MCF 10A (cell line): ENCODE results near the gene KIF6. TPM values are rescaled to one million over a fixed set of nuclear protein-coding genes. Genes with fewer than 3 reads are reported as not detected.

Source experiments
- BruUV-seq: library from RNA; stranded (reverse); fragments of 400-500 nt; replicated peaks from 2 replicates; lab custom pipeline; 2021; lab: Mats Ljungman, UMichigan
- CTCF ChIA-PET: fragments of 300-600 bp; sonication (Branson Sonifier 250); formaldehyde crosslinking; extraction: SDS; loops from one replicate; lab custom pipeline; 2021; ENCODE audit warnings: antibody characterized with exemption, inconsistent platforms; lab: Yijun Ruan, JAX
- POLR2A ChIA-PET: fragments of 300-600, 350-650 bp; sonication (Branson Sonifier 250); formaldehyde crosslinking; extraction: SDS; loops from one replicate; lab custom pipeline; 2020; ENCODE audit warnings: antibody characterized with exemption, inconsistent platforms; lab: Yijun Ruan, JAX
- DNase-seq: peaks from one replicate; pipeline ENCODE4 v3.0.0-alpha.2; 2018; ENCODE audit not compliant: unreplicated experiment
- H3K27ac Mint-ChIP-seq: one replicate; pipeline ENCODE4 v1.8.0; 2022; ENCODE audit warnings: mild to moderate bottlenecking, low read depth, mixed read lengths; ENCODE audit not compliant: unreplicated experiment
- H3K27me3 Mint-ChIP-seq: one replicate; pipeline ENCODE4 v1.8.0; 2022; ENCODE audit warnings: mixed read lengths; ENCODE audit not compliant: insufficient read depth, unreplicated experiment
- H3K36me3 Mint-ChIP-seq: one replicate; pipeline ENCODE4 v1.8.0; 2022; ENCODE audit warnings: mild to moderate bottlenecking, moderate library complexity, mixed read lengths; ENCODE audit not compliant: insufficient read depth, unreplicated experiment
- H3K4me1 Mint-ChIP-seq: one replicate; pipeline ENCODE4 v1.8.0; 2022; ENCODE audit warnings: mixed read lengths; ENCODE audit not compliant: insufficient read depth, unreplicated experiment
- H3K4me3 Mint-ChIP-seq: one replicate; pipeline ENCODE4 v1.8.0; 2022; ENCODE audit warnings: mild to moderate bottlenecking, moderate library complexity, mixed read lengths; ENCODE audit not compliant: unreplicated experiment
- H3K9me3 Mint-ChIP-seq: one replicate; pipeline ENCODE4 v1.8.0; 2022; ENCODE audit warnings: mixed read lengths; ENCODE audit not compliant: unreplicated experiment
- CTCF ChIP-seq: fragments of 200-600 bp; IDR thresholded peaks from one replicate; pipeline ENCODE4 v1.8.0; 2022; ENCODE audit warnings: antibody characterized with exemption, mild to moderate bottlenecking; ENCODE audit not compliant: unreplicated experiment
- intact Hi-C: fragments of 100-400 bp; cut with micrococcal nuclease; formaldehyde crosslinking; loops from 2 replicates; pipeline ENCODE4 v1.14.1; 2022
- total RNA-seq: library from RNA; stranded (reverse); gene quantifications from 2 replicates; pipeline ENCODE4 v1.2.3, GENCODE V29; 2022

KIF6 gene
- total RNA-seq, 1 experiment from 2014 or later: 0.91 TPM

GRCh38 chr6:39421383-39422225, 303.6 kb downstream of the KIF6 start:
- intact Hi-C loops: no loop called here

GRCh38 chr6:39420300-39421265, 304.6 kb downstream of the KIF6 start:
- no peak for DNase-seq
- H3K27ac Mint-ChIP-seq: no peak overlapping the region
- peaks cover 5% of the 10 kb centered on the region for H3K36me3 Mint-ChIP-seq
- intact Hi-C loops: no loop called here
- H3K4me1 Mint-ChIP-seq: peaks cover 37% of the 10 kb centered on the region
- CTCF ChIA-PET: no interaction called here
- POLR2A ChIA-PET: no interaction called here
- H3K27me3 Mint-ChIP-seq: no peaks in the 10 kb centered on the region
- H3K4me3 Mint-ChIP-seq: no peak overlapping the region
- no peak for TF ChIP-seq CTCF
- no peaks in the 10 kb centered on the region for H3K9me3 Mint-ChIP-seq
- BruUV-seq: no TSS peak

More at GRCh38 chr6:39421383-39422225, 303.6 kb downstream of the KIF6 start:
- no peaks in the 10 kb centered on the region for H3K9me3 Mint-ChIP-seq
- DNase-seq: peak; percentile 39
- no peak for TF ChIP-seq CTCF
- CTCF ChIA-PET: no interaction called here
- H3K27me3 Mint-ChIP-seq: no peaks in the 10 kb centered on the region
- POLR2A ChIA-PET: interaction anchor here (0.6 kb wide), 1 partner anchor 17 kb away, joined by 3 read pairs; no protein-coding TSS in a partner anchor
- H3K4me3 Mint-ChIP-seq: no peak overlapping the region
- H3K36me3 Mint-ChIP-seq: no peaks in the 10 kb centered on the region
- BruUV-seq: no TSS peak
- H3K4me1 Mint-ChIP-seq: peaks cover 34% of the 10 kb centered on the region
- peak overlapping the region; percentile 25 for H3K27ac Mint-ChIP-seq

- H3K36me3 Mint-ChIP-seq: peaks cover 5% of the 10 kb centered on the region
- ChIA-PET CTCF (no interaction called here), POLR2A (interaction anchor here (0.6 kb wide), 1 partner anchor 203 kb away, joined by 4 read pairs; no protein-coding TSS in a partner anchor)
- H3K27me3 Mint-ChIP-seq: no peaks in the 10 kb centered on the region
- H3K4me3 Mint-ChIP-seq: no peak overlapping the region
- no peak overlapping the region for H3K27ac Mint-ChIP-seq
- DNase-seq: no peak
- H3K9me3 Mint-ChIP-seq: no peaks in the 10 kb centered on the region
- BruUV-seq: no TSS peak
- intact Hi-C loops: no loop called here
- H3K4me1 Mint-ChIP-seq: peaks cover 37% of the 10 kb centered on the region
- TF ChIP-seq CTCF: no peak
Measured at GRCh38 chr6:39419607-39420006, 305.6 kb downstream of the KIF6 start.
